ENCODE data around the gene SLC19A2. TPM values are rescaled to one million over a fixed set of nuclear protein-coding genes. Genes with fewer than 3 reads are reported as not detected.
"Not testable (repeated sequence)": the region's sequence is repeated elsewhere in the genome, so short reads cannot be mapped to it uniquely, and the experiment has no call there.

SLC19A2 gene
- total and polyA plus RNA-seq, 2 donors from 2014 or later: 7.8 to 10.9 TPM

DNA sequence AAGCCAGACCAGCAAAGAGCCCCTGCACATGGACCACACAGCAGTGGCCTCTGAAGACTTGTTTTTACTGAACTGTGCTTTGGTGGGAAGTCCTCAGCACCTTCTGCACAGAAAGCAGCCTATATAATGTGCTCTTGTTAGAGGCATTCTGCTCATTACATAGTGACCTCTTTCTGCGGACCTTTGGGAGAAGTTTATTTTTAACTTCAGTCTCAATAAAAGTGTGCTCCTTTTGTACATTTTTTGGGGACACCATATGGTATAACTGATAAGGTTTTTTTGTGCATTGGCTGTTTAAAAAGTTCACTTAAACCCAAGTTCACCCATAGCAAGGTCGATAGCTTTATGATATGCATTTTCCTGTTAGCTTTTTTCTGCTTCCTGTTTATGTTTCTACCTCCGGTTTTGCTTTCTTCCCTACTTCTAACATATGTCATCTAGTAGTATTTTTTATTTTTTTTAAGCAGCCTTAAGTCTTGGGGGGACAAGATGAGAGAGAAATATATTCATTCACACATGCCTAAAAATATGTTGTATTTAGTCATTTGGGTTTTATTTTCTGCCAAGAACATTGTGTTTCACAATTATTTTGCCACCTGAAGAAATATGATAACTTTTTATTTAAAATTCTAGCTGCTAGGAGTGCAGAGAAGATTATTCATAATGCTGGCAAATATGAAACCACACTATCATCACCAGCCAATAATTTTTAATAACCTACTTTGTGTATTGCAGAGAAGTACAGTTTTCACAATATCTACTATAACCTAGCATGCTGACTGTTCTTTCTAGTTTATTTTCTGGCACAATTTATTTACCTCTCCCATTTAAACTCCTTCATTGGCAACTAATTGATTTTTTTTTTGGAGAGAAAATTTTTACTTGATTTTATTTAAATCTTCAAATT is 22.9 kb upstream of the SLC19A2 start:
- intact Hi-C loops (cut with DNase I): no loop called here
- H3K36me3 ChIP-seq (ENCODE audit: control insufficient read depth in 2 of 3, insufficient read depth in 3 of 3, low read length in 3 of 3): no peaks in the 10 kb centered on the region
- peak overlapping the region in 1 of 3 donors; percentile 17 for H3K9ac ChIP-seq (ENCODE audit: low read length in 3 of 3)
- TF ChIP-seq, protein P1, sequence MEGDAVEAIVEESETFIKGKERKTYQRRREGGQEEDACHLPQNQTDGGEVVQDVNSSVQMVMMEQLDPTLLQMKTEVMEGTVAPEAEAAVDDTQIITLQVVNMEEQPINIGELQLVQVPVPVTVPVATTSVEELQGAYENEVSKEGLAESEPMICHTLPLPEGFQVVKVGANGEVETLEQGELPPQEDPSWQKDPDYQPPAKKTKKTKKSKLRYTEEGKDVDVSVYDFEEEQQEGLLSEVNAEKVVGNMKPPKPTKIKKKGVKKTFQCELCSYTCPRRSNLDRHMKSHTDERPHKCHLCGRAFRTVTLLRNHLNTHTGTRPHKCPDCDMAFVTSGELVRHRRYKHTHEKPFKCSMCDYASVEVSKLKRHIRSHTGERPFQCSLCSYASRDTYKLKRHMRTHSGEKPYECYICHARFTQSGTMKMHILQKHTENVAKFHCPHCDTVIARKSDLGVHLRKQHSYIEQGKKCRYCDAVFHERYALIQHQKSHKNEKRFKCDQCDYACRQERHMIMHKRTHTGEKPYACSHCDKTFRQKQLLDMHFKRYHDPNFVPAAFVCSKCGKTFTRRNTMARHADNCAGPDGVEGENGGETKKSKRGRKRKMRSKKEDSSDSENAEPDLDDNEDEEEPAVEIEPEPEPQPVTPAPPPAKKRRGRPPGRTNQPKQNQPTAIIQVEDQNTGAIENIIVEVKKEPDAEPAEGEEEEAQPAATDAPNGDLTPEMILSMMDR (IDR thresholded peaks at IDR 0.05; ENCODE audit: borderline replicate concordance, extremely low read depth, insufficient read depth): no peak
- FAIRE-seq (no peak), DNase-seq (no peak)
- no peaks in the 10 kb centered on the region for H3K27me3 ChIP-seq (ENCODE audit: control insufficient read depth, insufficient read depth, low read length)
- H3K4me1 ChIP-seq (ENCODE audit: control insufficient read depth in 2 of 3, insufficient read depth in 2 of 3, low read depth in 1 of 3, low read length in 3 of 3): peaks cover 0 to 4% (median 3%) of the 10 kb centered on the region in 3 donors
- H3K4me3 ChIP-seq (ENCODE audit: low read length in 3 of 3): no peak overlapping the region
- no peak overlapping the region for H3K27ac ChIP-seq (ENCODE audit: low read depth in 2 of 2, low read length in 2 of 2)
- no peaks in the 10 kb centered on the region for H3K9me3 ChIP-seq (ENCODE audit: control insufficient read depth in 2 of 3, insufficient read depth in 1 of 3, low read length in 3 of 3)

DNA sequence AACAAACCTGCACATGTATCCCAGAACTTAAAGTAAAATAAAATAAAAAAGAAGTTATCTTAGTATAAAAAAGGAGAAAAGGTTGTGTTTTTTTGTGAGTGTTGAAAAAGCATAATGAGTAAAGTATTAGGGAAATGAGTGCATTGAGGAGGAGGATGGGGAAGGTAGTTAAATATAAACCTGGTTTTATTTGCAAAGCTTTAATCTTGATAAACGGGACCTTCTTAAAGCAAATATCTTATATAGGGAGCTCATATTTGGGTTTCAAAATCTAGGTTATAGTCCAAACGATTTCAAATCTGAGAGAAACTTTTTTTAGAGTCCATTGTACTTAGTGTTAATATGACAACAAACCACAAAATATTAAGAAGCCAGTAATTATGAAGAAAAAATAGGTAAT is 21.7 kb upstream of the SLC19A2 start:
- no peak overlapping the region for H3K27ac ChIP-seq (ENCODE audit: low read depth in 2 of 2, low read length in 2 of 2)
- FAIRE-seq: no peak

DNA sequence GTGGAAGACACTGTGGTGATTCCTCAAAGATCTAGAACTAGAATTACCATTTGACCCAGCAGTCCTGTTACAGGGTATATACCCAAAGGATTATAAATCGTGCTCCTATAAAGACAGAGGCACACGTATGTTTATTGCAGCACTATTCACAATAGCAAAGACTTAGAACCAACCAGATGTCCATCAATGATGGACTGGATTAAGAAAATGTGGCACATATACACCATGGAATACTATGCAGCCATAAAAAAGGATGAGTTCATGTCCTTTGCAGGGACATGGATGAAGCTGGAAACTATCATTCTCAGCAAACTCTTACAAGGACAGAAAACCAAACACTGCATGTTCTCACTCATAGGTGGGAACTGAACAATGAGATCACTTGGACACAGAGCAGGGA is 17.9 kb upstream of the SLC19A2 start:
- H3K9me3 ChIP-seq (ENCODE audit: control insufficient read depth in 2 of 3, insufficient read depth in 1 of 3, low read length in 3 of 3); H3K36me3 ChIP-seq (ENCODE audit: control insufficient read depth in 2 of 3, insufficient read depth in 3 of 3, low read length in 3 of 3); H3K9ac ChIP-seq (ENCODE audit: low read length in 3 of 3); H3K27me3 ChIP-seq (ENCODE audit: control insufficient read depth, insufficient read depth, low read length); intact Hi-C loops (cut with DNase I); H3K4me3 ChIP-seq (ENCODE audit: low read length in 3 of 3); H3K27ac ChIP-seq (ENCODE audit: low read depth in 2 of 2, low read length in 2 of 2); DNase-seq; H3K4me1 ChIP-seq (ENCODE audit: control insufficient read depth in 2 of 3, insufficient read depth in 2 of 3, low read depth in 1 of 3, low read length in 3 of 3); FAIRE-seq: not testable (repeated sequence)

More for the DNA sequence above, 21.7 kb upstream of the SLC19A2 start:
- peaks cover 0 to 4% (median 3%) of the 10 kb centered on the region in 3 donors for H3K4me1 ChIP-seq (ENCODE audit: control insufficient read depth in 2 of 3, insufficient read depth in 2 of 3, low read depth in 1 of 3, low read length in 3 of 3)
- no peak overlapping the region for H3K9ac ChIP-seq (ENCODE audit: low read length in 3 of 3)
- intact Hi-C loops (cut with DNase I): no loop called here
- no peak for DNase-seq
- H3K36me3 ChIP-seq (ENCODE audit: control insufficient read depth in 2 of 3, insufficient read depth in 3 of 3, low read length in 3 of 3): no peaks in the 10 kb centered on the region
- no peak overlapping the region for H3K4me3 ChIP-seq (ENCODE audit: low read length in 3 of 3)
- TF ChIP-seq, protein P1 (IDR thresholded peaks at IDR 0.05; ENCODE audit: borderline replicate concordance, extremely low read depth, insufficient read depth): no peak
- no peaks in the 10 kb centered on the region for H3K27me3 ChIP-seq (ENCODE audit: control insufficient read depth, insufficient read depth, low read length)
- H3K9me3 ChIP-seq (ENCODE audit: control insufficient read depth in 2 of 3, insufficient read depth in 1 of 3, low read length in 3 of 3): no peaks in the 10 kb centered on the region

DNA sequence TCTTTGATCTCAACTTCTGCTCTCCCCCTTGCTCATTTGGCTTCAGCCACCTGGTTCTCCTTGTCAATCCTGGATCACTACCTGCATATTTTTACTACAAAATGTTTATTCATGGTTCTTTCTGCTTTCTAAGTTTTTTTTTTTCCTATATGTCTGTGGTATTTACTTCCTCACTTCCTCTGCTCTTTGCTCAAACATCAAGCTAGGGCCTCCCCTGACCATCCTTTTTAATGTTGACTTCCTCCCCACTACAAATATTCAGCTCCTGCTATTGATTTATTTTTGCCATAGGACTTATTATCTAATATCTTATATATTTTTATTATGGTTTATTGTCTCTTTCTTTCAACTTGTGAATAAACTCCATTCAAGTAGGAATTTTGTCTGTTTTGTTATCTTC is 14.1 kb upstream of the SLC19A2 start:
- Histone ChIP-seq H3K4me1 (ENCODE audit: control insufficient read depth in 2 of 3, insufficient read depth in 2 of 3, low read depth in 1 of 3, low read length in 3 of 3) (no peaks in the 10 kb centered on the region), H3K27me3 (ENCODE audit: control insufficient read depth, insufficient read depth, low read length) (no peaks in the 10 kb centered on the region), H3K4me3 (ENCODE audit: low read length in 3 of 3) (no peak overlapping the region), H3K9me3 (ENCODE audit: control insufficient read depth in 2 of 3, insufficient read depth in 1 of 3, low read length in 3 of 3) (no peaks in the 10 kb centered on the region), H3K9ac (ENCODE audit: low read length in 3 of 3) (no peak overlapping the region), H3K27ac (ENCODE audit: low read depth in 2 of 2, low read length in 2 of 2) (no peak overlapping the region), H3K36me3 (ENCODE audit: control insufficient read depth in 2 of 3, insufficient read depth in 3 of 3, low read length in 3 of 3) (no peaks in the 10 kb centered on the region)
- DNase-seq: no peak
- TF ChIP-seq, protein P1 (IDR thresholded peaks at IDR 0.05; ENCODE audit: borderline replicate concordance, extremely low read depth, insufficient read depth): no peak
- intact Hi-C loops (cut with DNase I): no loop called here
- FAIRE-seq: no peak

Measured in kidney (tissue), 14 donors.